H1 (cell line): ENCODE results near the gene MCF2L. TPM values are rescaled to one million over a fixed set of nuclear protein-coding genes. Genes with fewer than 3 reads are reported as not detected.

Experiments
- CTCF ChIA-PET: fragments of 300-600 bp; sonication (Branson Sonifier 250); formaldehyde crosslinking; loops from one replicate; lab custom pipeline; 2021; ENCODE audit not compliant: partially characterized antibody; lab: Charles Lee
- POLR2A ChIA-PET: fragments of 300-600 bp; sonication (Branson Sonifier 250); formaldehyde crosslinking; loops from one replicate; lab custom pipeline; 2021; ENCODE audit warnings: inconsistent platforms; ENCODE audit not compliant: partially characterized antibody; lab: Charles Lee
- DNase-seq, 2 experiments: peaks; one replicate each; pipeline versions ENCODE4 v3.0.0 to v3.0.0-alpha.2; 2010 to 2022; ENCODE audit warnings: low spot score in 2 of 2, low read depth in 1 of 2, mixed read lengths in 1 of 2
- FAIRE-seq: peaks from 2 replicates; lab custom pipeline; 2011; peaks lifted over from hg19 to GRCh38; lab: Jason Lieb, UNC
- H2AFZ ChIP-seq: 2 replicates; pipeline ENCODE4 v1.8.1; 2012; ENCODE audit warnings: low read length, inconsistent platforms
- H2AK5ac ChIP-seq: 2 replicates; pipeline ENCODE4 v1.6.1; 2013; ENCODE audit warnings: low read depth, low read length
- H2BK120ac ChIP-seq: replicated peaks from 2 replicates; pipeline ENCODE3; 2013; ENCODE audit warnings: low read depth, low read length, inconsistent platforms
- H2BK12ac ChIP-seq: 2 replicates; pipeline ENCODE4 v1.6.1; 2013; ENCODE audit warnings: low read depth, low read length
- H2BK15ac ChIP-seq: 2 replicates; pipeline ENCODE4 v1.6.1; 2013; ENCODE audit warnings: low read length
- H2BK20ac ChIP-seq: 2 replicates; pipeline ENCODE4 v1.6.1; 2013; ENCODE audit warnings: low read length
- H2BK5ac ChIP-seq: 2 replicates; pipeline ENCODE4 v1.6.1; 2013; ENCODE audit warnings: low read depth, low read length
- H3K14ac ChIP-seq: 2 replicates; pipeline ENCODE4 v1.6.1; 2013; ENCODE audit warnings: inconsistent platforms; ENCODE audit not compliant: insufficient read length
- H3K18ac ChIP-seq: 2 replicates; pipeline ENCODE4 v1.6.1; 2013; ENCODE audit warnings: low read length; ENCODE audit errors: extremely low read depth
- H3K23ac ChIP-seq: 2 replicates; pipeline ENCODE4 v1.6.1; 2013; ENCODE audit warnings: inconsistent platforms; ENCODE audit not compliant: insufficient read length
- H3K23me2 ChIP-seq: 2 replicates; pipeline ENCODE4 v1.6.1; 2013; ENCODE audit warnings: low read depth, low read length
- H3K27ac ChIP-seq: 2 replicates; pipeline ENCODE4 v1.6.1; 2011; ENCODE audit warnings: low read depth, low read length, inconsistent platforms
- H3K27me3 ChIP-seq, 4 experiments: replicated peaks in 1 of 4; 1 replicate in 1 of 4; 2 replicates in 3 of 4; pipeline versions ENCODE4 v1.6.1 to v1.8.1; 2011 to 2013; ENCODE audit warnings: low read length in 3 of 4, mild to moderate bottlenecking in 3 of 4, inconsistent platforms in 2 of 4, mixed read lengths in 2 of 4, moderate library complexity in 1 of 4; ENCODE audit not compliant: control insufficient read depth in 3 of 4, insufficient read depth in 3 of 4; ENCODE audit errors: extremely low read depth in 1 of 4
- H3K36me3 ChIP-seq, 4 experiments: 2 replicates each; pipeline versions ENCODE4 v1.6.1 to v1.8.1; 2011 to 2013; ENCODE audit warnings: mild to moderate bottlenecking in 4 of 4, low read length in 3 of 4, moderate library complexity in 2 of 4, control low read depth in 1 of 4, inconsistent platforms in 1 of 4; ENCODE audit not compliant: insufficient read depth in 4 of 4, control insufficient read depth in 2 of 4
- H3K4ac ChIP-seq: replicated peaks from 2 replicates; pipeline ENCODE3; 2013; ENCODE audit warnings: low read length, low read depth, mixed read lengths, inconsistent platforms; ENCODE audit not compliant: insufficient read length
- H3K4me1 ChIP-seq, 4 experiments: replicated peaks in 1 of 4; 1 replicate in 1 of 4; 2 replicates in 3 of 4; pipeline versions ENCODE4 v1.6.1 to v1.8.1; 2011 to 2013; ENCODE audit warnings: low read length in 3 of 4, inconsistent platforms in 2 of 4, mixed read lengths in 1 of 4; ENCODE audit not compliant: insufficient read depth in 4 of 4, control insufficient read depth in 3 of 4
- H3K4me2 ChIP-seq, 2 experiments: 2 replicates each; pipeline versions ENCODE4 v1.6.1 to v1.8.1; 2011 to 2013; ENCODE audit warnings: low read depth in 2 of 2, low read length in 2 of 2, control low read depth in 1 of 2, inconsistent platforms in 1 of 2, mild to moderate bottlenecking in 1 of 2; ENCODE audit not compliant: insufficient read depth in 1 of 2
- H3K4me3 ChIP-seq, 4 experiments: fragments of 200-600, 300-600 bp in 1 of 4; sonication (generic), shearing (Covaris generic), sonication (Bioruptor Twin) in 1 of 4; 2 replicates each; pipeline versions ENCODE4 v1.5.1 to v1.8.1; 2011 to 2016; ENCODE audit warnings: low read length in 4 of 4, low read depth in 3 of 4, control low read depth in 2 of 4, inconsistent platforms in 2 of 4, mild to moderate bottlenecking in 2 of 4, mixed read lengths in 1 of 4, moderate library complexity in 1 of 4; ENCODE audit not compliant: insufficient read depth in 2 of 4; ENCODE audit errors: extremely low read depth in 1 of 4
- H3K56ac ChIP-seq: replicated peaks from 2 replicates; pipeline ENCODE3; 2013; ENCODE audit warnings: low read depth, mild to moderate bottlenecking, mixed read lengths, low read length, inconsistent platforms; ENCODE audit not compliant: insufficient read length
- H3K79me1 ChIP-seq: 2 replicates; pipeline ENCODE4 v1.6.1; 2013; ENCODE audit warnings: low read depth, low read length, control low read depth
- H3K79me2 ChIP-seq, 2 experiments: 2 replicates each; pipeline versions ENCODE4 v1.6.1 to v1.8.1; 2012 to 2013; ENCODE audit warnings: low read length in 2 of 2, mild to moderate bottlenecking in 2 of 2, inconsistent platforms in 1 of 2; ENCODE audit not compliant: insufficient read depth in 2 of 2, control insufficient read depth in 1 of 2
- H3K9ac ChIP-seq, 4 experiments: replicated peaks in 1 of 4; 1 replicate in 1 of 4; 2 replicates in 3 of 4; pipeline versions ENCODE4 v1.6.1 to v1.8.1; 2011 to 2013; ENCODE audit warnings: low read depth in 3 of 4, low read length in 3 of 4, control low read depth in 2 of 4, mild to moderate bottlenecking in 2 of 4, moderate library complexity in 2 of 4, inconsistent platforms in 1 of 4; ENCODE audit errors: extremely low read depth in 1 of 4
- H3K9me3 ChIP-seq, 2 experiments: 2 replicates each; pipeline versions ENCODE4 v1.6.1 to v1.8.1; 2012 to 2013; ENCODE audit warnings: mild to moderate bottlenecking in 2 of 2, moderate library complexity in 2 of 2, control low read depth in 1 of 2, inconsistent platforms in 1 of 2, low read depth in 1 of 2, low read length in 1 of 2, mixed read lengths in 1 of 2; ENCODE audit not compliant: insufficient read depth in 2 of 2
- H4K20me1 ChIP-seq, 2 experiments: replicated peaks in 1 of 2; 2 replicates each; pipeline versions ENCODE3 to v1.8.1; 2011 to 2013; ENCODE audit warnings: inconsistent platforms in 2 of 2, low read length in 2 of 2, mild to moderate bottlenecking in 1 of 2; ENCODE audit not compliant: insufficient read depth in 2 of 2, control insufficient read depth in 1 of 2
- H4K5ac ChIP-seq: 2 replicates; pipeline ENCODE4 v1.6.1; 2013; ENCODE audit warnings: low read length, low read depth, mixed read lengths, inconsistent platforms; ENCODE audit not compliant: insufficient read length
- H4K8ac ChIP-seq: 2 replicates; pipeline ENCODE4 v1.8.0; 2013; ENCODE audit warnings: mild to moderate bottlenecking, moderate library complexity, low read length, inconsistent platforms; ENCODE audit not compliant: insufficient read depth; ENCODE audit errors: extremely low read depth
- H4K91ac ChIP-seq: replicated peaks from 2 replicates; pipeline ENCODE3; 2013; ENCODE audit warnings: low read length, mixed read lengths, inconsistent platforms; ENCODE audit not compliant: insufficient read length
- KDM4A ChIP-seq: IDR thresholded peaks from one replicate; pipeline ENCODE4 v1.7.1; 2012; ENCODE audit warnings: low read depth, mild to moderate bottlenecking, moderate library complexity, low read length, inconsistent platforms; ENCODE audit not compliant: severe bottlenecking
- POU5F1 ChIP-seq: IDR thresholded peaks from 2 replicates; pipeline ENCODE4 v1.6.1; 2011; ENCODE audit warnings: low read depth, mild to moderate bottlenecking, low read length, moderate library complexity
- SP4 ChIP-seq: IDR thresholded peaks from 2 replicates; pipeline ENCODE4 v1.6.1; 2012; ENCODE audit warnings: low read length, inconsistent platforms
- WGBS, 2 experiments: shearing (Covaris generic) in 1 of 2; methylation state at CpG; one replicate each; pipeline versions ENCODE4 v1.1.6 to v1.1.7; 2013 to 2015; ENCODE audit warnings: low lambda C conversion rate in 2 of 2, mixed read lengths in 2 of 2, inconsistent platforms in 1 of 2, low coverage in 1 of 2, missing lambda C conversion rate in 1 of 2; ENCODE audit not compliant: insufficient replicate concordance in 2 of 2, insufficient coverage in 1 of 2, insufficient read length in 1 of 2; ENCODE audit errors: extremely low coverage in 1 of 2, missing lambda C conversion rate in 1 of 2; 5-methylcytosine and 5-hydroxymethylcytosine counted together
- polyA plus RNA-seq, 7 experiments: library from polyadenylated mRNA; depleted of rRNA in 3 of 7; stranded (reverse) in 5 of 7; unstranded in 2 of 7; fragments of >200 nt in 5 of 7; fragments of 200-250 nt in 2 of 7; gene quantifications; 1 replicate in 5 of 7; 2 replicates in 1 of 7; 4 replicates in 1 of 7; pipeline versions ENCODE4 v1.2.1 to v1.2.3, GENCODE V29; 2011 to 2013; ENCODE audit warnings: missing spikeins in 2 of 7, mixed read lengths in 2 of 7
- total RNA-seq: library from RNA; stranded (reverse); fragmentation: NEBNext Ultra II Directional; extraction: Animal tissue kit (Norgen Biotek cat#: 25700); gene quantifications from 2 replicates; pipeline ENCODE4 v1.2.1, GENCODE V29; 2021

Gene MCF2L
- total and polyA plus RNA-seq, 2 of the 8 experiments (the other 6 are each of a cell fraction or from before 2014, with no cell fraction given), result 10.1 to 24.4 TPM

GRCh38 chr13:113083022-113083373 lies 114.0 kb downstream of the MCF2L start:
- H3K56ac ChIP-seq, result no peak overlapping the region
- ChIA-PET POLR2A (interaction anchor here (0.6 kb wide), 1 partner anchor 497 kb away, joined by 3 read pairs; no protein-coding TSS in a partner anchor), CTCF (interaction anchor here (1.0 to 1.9 kb wide), 8 partner anchors 9 to 140 kb away, joined by 3 to 6 read pairs (median 4); no protein-coding TSS in a partner anchor)
- no peaks in the 10 kb centered on the region for H3K4me1 ChIP-seq
- no peak overlapping the region for H2BK120ac ChIP-seq
- no peak overlapping the region for H3K27ac ChIP-seq
- H3K79me2 ChIP-seq, result no peaks in the 10 kb centered on the region
- no peak for DNase-seq
- no peak overlapping the region for H3K23ac ChIP-seq
- no peak overlapping the region for H3K14ac ChIP-seq
- H4K5ac ChIP-seq, result no peak overlapping the region
- no peak overlapping the region for H3K4me3 ChIP-seq
- FAIRE-seq, result no peak
- no peak overlapping the region for H4K91ac ChIP-seq
- H3K18ac ChIP-seq, result no peak overlapping the region
- WGBS, 2 experiments, result 84% methylated on average over 10 of the region's 10 CpGs; no CpG with 5 or more reads in 1 of the 2 experiments
- TF ChIP-seq SP4, result no peak
- TF ChIP-seq KDM4A, result no peak
- TF ChIP-seq POU5F1, result no peak
- no peak overlapping the region for H3K9ac ChIP-seq
- no peak overlapping the region for H2AK5ac ChIP-seq
- H2AFZ ChIP-seq, result no peak overlapping the region
- peaks cover 0 to 7% (median 0%) of the 10 kb centered on the region in 4 experiments; a peak in 3 of 8 replicates for H3K36me3 ChIP-seq
- H2BK20ac ChIP-seq, result no peak overlapping the region
- H3K23me2 ChIP-seq, result no peaks in the 10 kb centered on the region
- no peak overlapping the region for H3K4me2 ChIP-seq
- no peaks in the 10 kb centered on the region for H3K27me3 ChIP-seq
- no peaks in the 10 kb centered on the region for H4K20me1 ChIP-seq
- no peak overlapping the region for H4K8ac ChIP-seq
- H3K9me3 ChIP-seq, result no peaks in the 10 kb centered on the region
- no peak overlapping the region for H2BK12ac ChIP-seq
- H2BK15ac ChIP-seq, result no peak overlapping the region
- no peaks in the 10 kb centered on the region for H3K79me1 ChIP-seq
- no peak overlapping the region for H3K4ac ChIP-seq
- no peak overlapping the region for H2BK5ac ChIP-seq
